HepG2 (cell line): ENCODE data around the gene CALR. TPM values are rescaled to one million over a fixed set of nuclear protein-coding genes. Genes with fewer than 3 reads are reported as not detected.

ENCODE experiments used
- GABPB1 ChIP-seq: IDR thresholded peaks from 2 replicates; pipeline ENCODE4 v1.6.1; 2016; ENCODE audit warnings: mild to moderate bottlenecking, missing genetic modification reagents, moderate library complexity, missing compliant biosample characterization
- GATA4 ChIP-seq: sonication (generic); IDR thresholded peaks from 2 replicates; pipeline ENCODE4 v1.6.1; 2016; ENCODE audit warnings: antibody characterized with exemption, low read depth, borderline replicate concordance
- KMT2B ChIP-seq: IDR thresholded peaks from 2 replicates; pipeline ENCODE4 v1.6.1; 2016; ENCODE audit warnings: missing genetic modification reagents, missing compliant biosample characterization
- PCBP1 ChIP-seq: fragments of 200-400 bp; formaldehyde crosslinking; IDR thresholded peaks from 2 replicates; pipeline ENCODE4 v1.6.1; 2017; ENCODE audit warnings: mild to moderate bottlenecking, low read depth, low read length, borderline replicate concordance
- RAD21 ChIP-seq: fragments of 450-650 bp; formaldehyde crosslinking; IDR thresholded peaks from 2 replicates; pipeline ENCODE4 v1.5.0; 2020; ENCODE audit warnings: mild to moderate bottlenecking
- RARA ChIP-seq: IDR thresholded peaks from 2 replicates; pipeline ENCODE4 v1.6.1; 2016; ENCODE audit warnings: missing genetic modification reagents, missing compliant biosample characterization
- REXO4 ChIP-seq: sonication (generic); formaldehyde crosslinking; IDR thresholded peaks from 2 replicates; pipeline ENCODE4 v1.8.0; 2022; ENCODE audit warnings: missing genetic modification reagents, mild to moderate bottlenecking, borderline replicate concordance
- STAT5B ChIP-seq: sonication (generic); formaldehyde crosslinking; IDR thresholded peaks from 2 replicates; pipeline ENCODE4 v1.4.0; 2020; ENCODE audit warnings: missing genetic modification reagents
- TEAD3 ChIP-seq: optimal IDR thresholded peaks from 2 replicates; pipeline ENCODE3; 2016; ENCODE audit warnings: borderline replicate concordance
- ZBTB3 ChIP-seq: sonication (generic); formaldehyde crosslinking; IDR thresholded peaks from 2 replicates; pipeline ENCODE4 v1.4.0; 2020; ENCODE audit warnings: low read depth, mild to moderate bottlenecking, moderate library complexity, missing genetic modification reagents, borderline replicate concordance
- ZFP36L1 ChIP-seq: sonication (generic); formaldehyde crosslinking; IDR thresholded peaks from 2 replicates; pipeline ENCODE4 v1.8.0; 2022; ENCODE audit warnings: mild to moderate bottlenecking, missing genetic modification reagents, moderate library complexity
- ZFP41 ChIP-seq: sonication (generic); formaldehyde crosslinking; IDR thresholded peaks from 2 replicates; pipeline ENCODE4 v1.4.0; 2020; ENCODE audit warnings: mild to moderate bottlenecking, missing genetic modification reagents, borderline replicate concordance
- ZNF101 ChIP-seq: sonication (generic); formaldehyde crosslinking; IDR thresholded peaks from 2 replicates; pipeline ENCODE4 v1.4.0; 2020; ENCODE audit warnings: mild to moderate bottlenecking, low read depth, missing genetic modification reagents, borderline replicate concordance
- ZNF20 ChIP-seq: sonication (generic); formaldehyde crosslinking; IDR thresholded peaks from 2 replicates; pipeline ENCODE4 v1.4.0; 2020; ENCODE audit warnings: mild to moderate bottlenecking, moderate library complexity, missing genetic modification reagents
- ZNF335 ChIP-seq: sonication (generic); formaldehyde crosslinking; IDR thresholded peaks from 2 replicates; pipeline ENCODE4 v1.4.0; 2020; ENCODE audit warnings: missing genetic modification reagents
- ZNF350 ChIP-seq: sonication (generic); formaldehyde crosslinking; IDR thresholded peaks from 2 replicates; pipeline ENCODE4 v1.4.0; 2020; ENCODE audit warnings: mild to moderate bottlenecking, low read depth, missing genetic modification reagents, borderline replicate concordance
- polyA plus RNA-seq, 8 experiments: library from polyadenylated mRNA; depleted of rRNA in 3 of 8; stranded (reverse) in 7 of 8; unstranded in 1 of 8; fragments of >200 nt; fragmentation: Illumina TruSeq in 4 of 8; extraction: Trizol in 4 of 8; gene quantifications; 2 replicates each; pipeline versions ENCODE4 v1.2.1 to v1.2.3, GENCODE V29; 2011 to 2016; ENCODE audit warnings: low read depth in 4 of 8, missing spikeins in 1 of 8, mixed read lengths in 1 of 8; ENCODE audit not compliant: insufficient read depth in 1 of 8
- total RNA-seq, 5 experiments: library from RNA; depleted of rRNA; stranded (reverse); fragments of >200 nt; fragmentation: Illumina TruSeq; extraction: Trizol; gene quantifications; 2 replicates each; pipeline ENCODE4 v1.2.3, GENCODE V29; 2016; ENCODE audit warnings: low read depth in 1 of 5
- TF ChIP-seq, protein P1 (sequence below): IDR thresholded peaks from 2 replicates; pipeline ENCODE4 v1.6.1; 2012; ENCODE audit warnings: low read depth, low read length, improper control_type of control experiment
- TF ChIP-seq, protein P2 (sequence below): sonication (generic); formaldehyde crosslinking; IDR thresholded peaks from 2 replicates; pipeline ENCODE4 v1.5.1; 2020; ENCODE audit warnings: mild to moderate bottlenecking, moderate library complexity, missing genetic modification reagents
- TF ChIP-seq, protein P3 (sequence below): sonication (generic); formaldehyde crosslinking; IDR thresholded peaks from 2 replicates; pipeline ENCODE4 v1.4.0; 2020; ENCODE audit warnings: missing genetic modification reagents, borderline replicate concordance
- TF ChIP-seq, protein P4 (sequence below): sonication (generic); formaldehyde crosslinking; IDR thresholded peaks from 2 replicates; pipeline ENCODE4 v1.4.0; 2020; ENCODE audit warnings: missing genetic modification reagents
- TF ChIP-seq, protein P5 (sequence below): sonication (generic); formaldehyde crosslinking; IDR thresholded peaks from 2 replicates; pipeline ENCODE4 v1.8.0; 2022; ENCODE audit warnings: missing genetic modification reagents, low read depth, mild to moderate bottlenecking, borderline replicate concordance

CALR gene
- total and polyA plus RNA-seq, 2 of the 13 experiments (the other 11 are each of a cell fraction or from before 2014, with no cell fraction given) = 898 to 934 TPM

DNA sequence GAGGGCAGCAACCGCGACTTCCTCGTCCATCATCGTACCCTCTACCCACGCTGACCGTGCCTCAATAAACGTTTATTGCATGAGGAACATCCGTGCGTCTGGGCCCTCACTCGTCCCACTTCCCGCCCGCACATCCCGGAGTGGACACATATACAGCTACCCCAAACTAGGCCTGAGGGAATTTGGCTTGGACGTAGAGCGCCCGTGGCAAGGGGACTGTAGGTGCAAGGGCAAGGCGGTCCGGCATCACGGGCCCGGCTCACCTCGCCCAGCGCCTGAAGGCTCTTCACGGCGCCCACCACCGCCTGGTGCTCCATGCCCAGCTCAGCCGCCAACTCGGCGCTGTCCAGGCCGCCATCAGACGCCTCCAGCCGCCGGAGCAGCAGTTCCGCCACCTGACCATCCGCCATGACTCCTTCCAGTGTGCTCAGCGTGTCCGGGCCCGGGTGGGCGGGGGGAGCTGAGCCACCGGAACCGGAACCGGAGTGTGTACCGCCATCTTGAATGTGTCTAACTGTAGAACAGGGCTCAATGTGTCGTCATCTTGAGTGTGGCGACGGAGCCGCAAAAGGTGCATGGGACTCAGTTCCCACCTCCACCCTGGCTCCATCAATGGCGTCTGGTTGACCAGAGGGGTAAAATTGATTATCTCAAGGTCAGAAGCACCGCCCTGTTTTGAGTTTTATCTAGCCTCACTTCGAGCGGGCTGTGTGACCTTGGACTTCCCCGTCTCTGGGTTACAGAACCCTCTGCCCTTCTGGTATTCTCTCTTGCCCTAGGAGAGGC is 4.9 kb upstream of the CALR start, which contains the start of gene FARSA (continued):
- TF ChIP-seq ZNF20 (CRISPR knock-in tag) (peak; percentile 69; the same call in 1 of the 2 replicates), TEAD3 (CRISPR knock-in tag) (peak; percentile 53), RARA (peak; percentile 12; the same call in 1 of the 2 replicates), ZNF101 (CRISPR knock-in tag) (no peak), ZBTB3 (CRISPR knock-in tag) (no peak), ZNF335 (peak; percentile 96), ZFP41 (CRISPR knock-in tag) (peak; percentile 74; the same call in 1 of the 2 replicates), PCBP1 (no peak), KMT2B (CRISPR knock-in tag) (peak; percentile 89), REXO4 (CRISPR knock-in tag) (no peak), ZNF350 (CRISPR knock-in tag) (peak; percentile 78; the same call in 1 of the 2 replicates), GABPB1 (CRISPR knock-in tag) (peak; percentile 99), GATA4 (peak; percentile 58; the same call in 1 of the 2 replicates), STAT5B (0 out of 2 replicates have a peak, but pooled peaks have one; percentile 23), ZFP36L1 (CRISPR knock-in tag) (0 out of 2 replicates have a peak, but pooled peaks have one; percentile 53), RAD21 (CRISPR knock-in tag) (peak; percentile 39; the same call in 1 of the 2 replicates)
- TF ChIP-seq, protein P1, sequence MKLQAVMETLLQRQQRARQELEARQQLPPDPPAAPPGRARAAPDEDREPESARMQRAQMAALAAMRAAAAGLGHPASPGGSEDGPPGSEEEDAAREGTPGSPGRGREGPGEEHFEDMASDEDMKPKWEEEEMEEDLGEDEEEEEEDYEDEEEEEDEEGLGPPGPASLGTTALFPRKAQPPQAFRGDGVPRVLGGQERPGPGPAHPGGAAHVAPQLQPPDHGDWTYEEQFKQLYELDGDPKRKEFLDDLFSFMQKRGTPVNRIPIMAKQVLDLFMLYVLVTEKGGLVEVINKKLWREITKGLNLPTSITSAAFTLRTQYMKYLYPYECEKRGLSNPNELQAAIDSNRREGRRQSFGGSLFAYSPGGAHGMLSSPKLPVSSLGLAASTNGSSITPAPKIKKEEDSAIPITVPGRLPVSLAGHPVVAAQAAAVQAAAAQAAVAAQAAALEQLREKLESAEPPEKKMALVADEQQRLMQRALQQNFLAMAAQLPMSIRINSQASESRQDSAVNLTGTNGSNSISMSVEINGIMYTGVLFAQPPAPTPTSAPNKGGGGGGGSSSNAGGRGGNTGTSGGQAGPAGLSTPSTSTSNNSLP = no peak
- TF ChIP-seq, protein P2, sequence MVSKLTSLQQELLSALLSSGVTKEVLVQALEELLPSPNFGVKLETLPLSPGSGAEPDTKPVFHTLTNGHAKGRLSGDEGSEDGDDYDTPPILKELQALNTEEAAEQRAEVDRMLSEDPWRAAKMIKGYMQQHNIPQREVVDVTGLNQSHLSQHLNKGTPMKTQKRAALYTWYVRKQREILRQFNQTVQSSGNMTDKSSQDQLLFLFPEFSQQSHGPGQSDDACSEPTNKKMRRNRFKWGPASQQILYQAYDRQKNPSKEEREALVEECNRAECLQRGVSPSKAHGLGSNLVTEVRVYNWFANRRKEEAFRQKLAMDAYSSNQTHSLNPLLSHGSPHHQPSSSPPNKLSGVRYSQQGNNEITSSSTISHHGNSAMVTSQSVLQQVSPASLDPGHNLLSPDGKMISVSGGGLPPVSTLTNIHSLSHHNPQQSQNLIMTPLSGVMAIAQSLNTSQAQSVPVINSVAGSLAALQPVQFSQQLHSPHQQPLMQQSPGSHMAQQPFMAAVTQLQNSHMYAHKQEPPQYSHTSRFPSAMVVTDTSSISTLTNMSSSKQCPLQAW (CRISPR knock-in tag) = peak; percentile 66; the same call in 1 of the 2 replicates
- TF ChIP-seq, protein P3, sequence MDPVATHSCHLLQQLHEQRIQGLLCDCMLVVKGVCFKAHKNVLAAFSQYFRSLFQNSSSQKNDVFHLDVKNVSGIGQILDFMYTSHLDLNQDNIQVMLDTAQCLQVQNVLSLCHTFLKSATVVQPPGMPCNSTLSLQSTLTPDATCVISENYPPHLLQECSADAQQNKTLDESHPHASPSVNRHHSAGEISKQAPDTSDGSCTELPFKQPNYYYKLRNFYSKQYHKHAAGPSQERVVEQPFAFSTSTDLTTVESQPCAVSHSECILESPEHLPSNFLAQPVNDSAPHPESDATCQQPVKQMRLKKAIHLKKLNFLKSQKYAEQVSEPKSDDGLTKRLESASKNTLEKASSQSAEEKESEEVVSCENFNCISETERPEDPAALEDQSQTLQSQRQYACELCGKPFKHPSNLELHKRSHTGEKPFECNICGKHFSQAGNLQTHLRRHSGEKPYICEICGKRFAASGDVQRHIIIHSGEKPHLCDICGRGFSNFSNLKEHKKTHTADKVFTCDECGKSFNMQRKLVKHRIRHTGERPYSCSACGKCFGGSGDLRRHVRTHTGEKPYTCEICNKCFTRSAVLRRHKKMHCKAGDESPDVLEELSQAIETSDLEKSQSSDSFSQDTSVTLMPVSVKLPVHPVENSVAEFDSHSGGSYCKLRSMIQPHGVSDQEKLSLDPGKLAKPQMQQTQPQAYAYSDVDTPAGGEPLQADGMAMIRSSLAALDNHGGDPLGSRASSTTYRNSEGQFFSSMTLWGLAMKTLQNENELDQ (CRISPR knock-in tag) = no peak
- TF ChIP-seq, protein P4, sequence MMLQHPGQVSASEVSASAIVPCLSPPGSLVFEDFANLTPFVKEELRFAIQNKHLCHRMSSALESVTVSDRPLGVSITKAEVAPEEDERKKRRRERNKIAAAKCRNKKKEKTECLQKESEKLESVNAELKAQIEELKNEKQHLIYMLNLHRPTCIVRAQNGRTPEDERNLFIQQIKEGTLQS = 0 out of 2 replicates have a peak, but pooled peaks have one; percentile 36
- TF ChIP-seq, protein P5, sequence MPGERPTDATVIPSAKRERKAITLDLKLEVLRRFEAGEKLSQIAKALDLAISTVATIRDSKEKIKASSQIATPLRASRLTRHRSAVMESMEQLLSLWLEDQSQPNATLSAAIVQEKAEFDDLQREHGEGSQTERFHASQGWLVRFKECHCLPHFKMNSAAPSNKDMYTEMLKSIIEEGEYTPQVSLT (CRISPR knock-in tag) = no peak
